LNCAP (cell line): ENCODE measurements around the gene KLK12.

Experiments used
- TF ChIP-seq, protein P1 (sequence below): fragments of 450-650 bp; IDR thresholded peaks from 2 replicates; pipeline ENCODE4 v1.5.1; 2017; ENCODE audit warnings: mild to moderate bottlenecking

The KLK12 gene

DNA sequence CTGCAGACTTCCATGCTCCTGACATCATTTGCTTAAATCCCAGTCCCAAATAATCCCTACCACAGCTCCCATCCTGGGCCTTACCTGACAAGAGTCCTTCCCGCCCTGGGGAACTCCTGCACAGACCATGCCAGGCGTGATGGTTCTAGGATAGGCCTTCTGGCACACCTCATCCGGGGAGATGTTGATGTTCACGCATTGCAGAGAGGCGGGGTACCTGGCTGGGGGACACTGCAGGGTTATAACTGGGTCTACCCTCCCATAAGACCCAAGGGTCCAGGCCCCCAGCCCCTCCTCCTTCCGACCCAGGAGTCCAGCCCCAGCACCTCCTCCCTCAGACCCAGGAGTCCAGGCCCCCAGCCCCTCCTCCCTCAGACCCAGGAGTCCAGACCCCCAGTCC is 43.9 kb upstream of the KLK12 start:
- TF ChIP-seq, protein P1, sequence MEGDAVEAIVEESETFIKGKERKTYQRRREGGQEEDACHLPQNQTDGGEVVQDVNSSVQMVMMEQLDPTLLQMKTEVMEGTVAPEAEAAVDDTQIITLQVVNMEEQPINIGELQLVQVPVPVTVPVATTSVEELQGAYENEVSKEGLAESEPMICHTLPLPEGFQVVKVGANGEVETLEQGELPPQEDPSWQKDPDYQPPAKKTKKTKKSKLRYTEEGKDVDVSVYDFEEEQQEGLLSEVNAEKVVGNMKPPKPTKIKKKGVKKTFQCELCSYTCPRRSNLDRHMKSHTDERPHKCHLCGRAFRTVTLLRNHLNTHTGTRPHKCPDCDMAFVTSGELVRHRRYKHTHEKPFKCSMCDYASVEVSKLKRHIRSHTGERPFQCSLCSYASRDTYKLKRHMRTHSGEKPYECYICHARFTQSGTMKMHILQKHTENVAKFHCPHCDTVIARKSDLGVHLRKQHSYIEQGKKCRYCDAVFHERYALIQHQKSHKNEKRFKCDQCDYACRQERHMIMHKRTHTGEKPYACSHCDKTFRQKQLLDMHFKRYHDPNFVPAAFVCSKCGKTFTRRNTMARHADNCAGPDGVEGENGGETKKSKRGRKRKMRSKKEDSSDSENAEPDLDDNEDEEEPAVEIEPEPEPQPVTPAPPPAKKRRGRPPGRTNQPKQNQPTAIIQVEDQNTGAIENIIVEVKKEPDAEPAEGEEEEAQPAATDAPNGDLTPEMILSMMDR: no peak

DNA sequence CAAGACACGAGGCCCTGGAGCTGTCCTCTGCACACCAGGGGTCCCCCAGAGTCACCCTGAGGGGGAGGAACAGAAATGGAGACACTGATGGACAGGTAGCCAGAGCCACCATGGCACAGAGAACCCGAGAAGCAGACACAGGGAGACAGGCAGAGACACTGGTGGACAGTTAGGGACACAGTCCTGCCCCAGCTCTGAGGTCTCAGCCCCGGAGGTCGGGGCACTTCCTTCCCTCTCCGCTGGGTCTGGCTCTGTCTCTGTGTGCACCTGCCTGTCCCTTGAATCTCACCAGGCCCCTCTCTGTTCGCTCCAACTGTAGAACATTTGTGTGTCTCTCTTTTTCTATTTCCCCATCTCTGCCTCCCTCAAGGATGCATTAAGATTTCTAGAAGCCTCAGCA is 43.3 kb upstream of the KLK12 start:
- TF ChIP-seq, protein P1: no peak

GRCh38 chr19:51076631-51077213 is 41.9 kb upstream of the KLK12 start:
- TF ChIP-seq, protein P1: no peak

DNA sequence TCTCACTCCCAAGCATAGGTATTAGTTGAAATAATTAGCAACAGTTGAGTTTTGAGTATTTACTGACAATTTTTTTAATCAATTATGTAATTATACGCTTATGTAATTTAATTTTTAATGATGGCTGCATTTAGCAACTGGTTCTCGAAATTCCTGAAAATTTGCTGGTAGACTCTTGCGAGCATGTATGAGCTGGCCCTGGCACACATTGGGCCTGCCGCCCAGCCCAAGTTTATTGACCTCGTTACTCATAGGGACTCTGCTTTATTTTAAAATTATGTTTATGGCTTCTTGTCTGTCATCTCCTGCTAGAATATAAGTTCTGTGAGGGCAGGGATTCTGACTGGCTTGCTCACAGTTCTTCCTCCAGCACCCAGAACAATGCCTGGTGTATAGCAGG is 41.2 kb upstream of the KLK12 start:
- TF ChIP-seq, protein P1: no peak

GRCh38 chr19:51071095-51071405 is 36.2 kb upstream of the KLK12 start:
- TF ChIP-seq, protein P1: no peak

DNA sequence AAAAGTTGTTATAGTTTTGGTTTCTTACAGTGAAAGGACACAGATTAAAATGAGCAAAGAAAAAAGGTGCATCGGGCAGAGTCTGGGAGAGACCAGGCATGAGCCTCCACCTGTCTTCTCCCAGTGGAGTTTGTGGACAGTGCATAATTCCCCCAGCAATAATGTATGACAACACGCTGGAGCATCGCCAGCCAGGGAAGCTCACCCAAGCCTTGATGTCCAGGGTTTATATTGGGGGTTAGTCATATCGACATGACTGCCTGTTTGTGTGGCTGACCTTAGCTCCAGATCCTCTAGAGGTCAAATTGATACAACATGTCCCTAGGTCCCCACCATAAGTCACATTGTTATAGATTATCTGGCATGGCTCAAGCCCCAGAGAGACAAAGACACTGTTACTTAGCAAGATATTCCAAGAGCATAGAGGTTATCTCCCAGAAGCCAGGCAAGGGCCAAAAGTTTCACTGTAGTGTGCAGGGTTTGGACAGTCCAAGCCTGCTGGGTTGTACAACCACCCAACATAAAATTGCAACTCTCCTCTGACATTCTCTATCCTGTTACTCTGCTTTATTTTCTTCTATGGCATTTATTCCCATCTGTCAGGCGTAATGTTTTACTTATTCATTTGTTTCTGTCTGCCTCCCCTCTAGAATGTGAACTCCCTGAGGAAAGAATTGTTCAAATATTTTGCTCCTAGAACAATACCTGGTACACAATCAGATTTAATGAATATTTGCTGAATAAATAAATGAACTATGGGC is 35.7 kb upstream of the KLK12 start:
- TF ChIP-seq, protein P1: no peak

GRCh38 chr19:51066393-51067186 is 31.8 kb upstream of the KLK12 start:
- TF ChIP-seq, protein P1: no peak
